HG03045 (cell line): ENCODE measurements around the gene OTUB1.
"Not testable (repeated sequence)": the region's sequence is repeated elsewhere in the genome, so short reads cannot be mapped to it uniquely, and the experiment has no call there.

Experiments used
- ATAC-seq: cut with Tn5 transposase; IDR thresholded peaks from one replicate; pipeline ENCODE4 v1.9.1; 2021; ENCODE audit warnings: mild to moderate bottlenecking, moderate library complexity; ENCODE audit not compliant: unreplicated experiment

Gene OTUB1, protein sequence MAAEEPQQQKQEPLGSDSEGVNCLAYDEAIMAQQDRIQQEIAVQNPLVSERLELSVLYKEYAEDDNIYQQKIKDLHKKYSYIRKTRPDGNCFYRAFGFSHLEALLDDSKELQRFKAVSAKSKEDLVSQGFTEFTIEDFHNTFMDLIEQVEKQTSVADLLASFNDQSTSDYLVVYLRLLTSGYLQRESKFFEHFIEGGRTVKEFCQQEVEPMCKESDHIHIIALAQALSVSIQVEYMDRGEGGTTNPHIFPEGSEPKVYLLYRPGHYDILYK

DNA sequence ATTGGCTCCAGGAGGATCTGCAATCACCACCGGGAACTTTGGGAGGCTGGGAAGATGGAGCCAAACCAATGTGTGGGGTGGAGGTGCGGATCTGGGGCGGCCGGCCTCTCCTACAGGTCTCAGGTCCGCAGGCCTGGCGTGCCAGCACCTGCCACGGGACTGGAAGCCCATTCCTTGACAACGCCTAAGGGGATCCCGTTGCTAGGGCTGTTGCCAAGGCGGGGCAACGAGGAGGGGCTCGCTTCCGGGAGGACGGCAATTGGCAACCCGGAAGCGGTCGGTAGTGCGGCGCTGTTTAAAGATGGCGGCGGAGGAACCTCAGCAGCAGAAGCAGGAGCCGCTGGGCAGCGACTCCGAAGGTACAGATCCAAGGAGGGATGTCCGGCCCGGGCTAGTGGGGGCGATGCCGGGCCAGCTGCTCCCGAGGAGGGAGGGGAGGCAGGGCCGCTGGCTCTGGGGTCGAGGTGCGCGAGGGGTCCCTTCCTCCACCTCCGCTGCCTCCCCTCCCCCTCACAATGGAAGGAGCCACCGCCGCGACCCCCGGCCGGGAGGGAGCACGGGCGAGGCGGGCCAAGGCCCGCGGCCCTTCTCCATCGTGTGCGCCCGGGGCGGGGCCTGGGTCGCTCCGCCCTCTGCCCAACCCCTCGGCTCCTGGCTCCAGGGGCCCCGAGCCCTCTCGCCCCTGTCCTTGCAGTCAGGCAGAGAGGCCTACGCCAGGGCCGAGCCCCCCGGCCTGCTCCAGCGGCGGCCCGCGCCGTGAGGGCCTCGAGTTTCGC is at the start of gene OTUB1:
Gene OTUB1 (plus strand): TSS at position 283 of the 776 bp plus-strand sequence. CDS start 19 bp downstream, at position 302.
- peak; percentile 87 for ATAC-seq

DNA sequence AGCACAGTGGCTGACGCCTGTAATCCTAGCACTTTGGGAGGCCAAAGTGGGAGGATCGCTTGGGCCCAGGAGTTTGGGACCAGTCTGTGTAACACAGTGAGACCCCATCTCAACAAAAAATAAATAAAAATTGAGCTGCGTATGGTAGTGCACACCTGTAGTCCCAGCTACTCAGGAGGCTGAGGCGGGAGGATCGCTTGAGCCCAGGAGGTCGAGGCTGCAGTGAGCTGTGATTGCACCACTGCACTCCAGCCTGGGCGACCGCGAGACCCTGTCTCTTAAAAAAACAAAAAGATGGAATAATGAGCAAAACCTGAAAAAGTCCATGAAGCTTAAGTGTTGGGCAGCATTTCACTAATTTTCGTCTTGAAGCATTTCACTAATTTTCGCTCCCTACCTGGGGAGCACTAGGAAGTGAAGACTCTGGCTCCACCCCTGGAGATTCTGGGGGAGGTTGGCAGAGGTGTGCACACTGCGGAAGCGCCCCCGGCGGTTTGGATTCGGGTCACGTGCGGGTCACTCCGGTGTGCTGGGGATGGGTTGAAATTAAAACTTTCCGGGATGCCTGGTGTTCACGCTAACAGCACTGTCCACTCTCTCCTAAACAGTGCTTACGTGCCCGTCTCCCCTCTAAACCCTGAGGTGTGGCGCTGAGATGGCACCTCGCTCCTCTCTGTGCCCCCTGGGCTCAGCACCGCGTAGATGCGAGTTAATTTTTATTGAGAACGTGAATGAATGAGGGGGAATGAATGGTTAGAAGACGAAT is 48.3 kb upstream of the OTUB1 start:
- peak; percentile 13 for ATAC-seq

DNA sequence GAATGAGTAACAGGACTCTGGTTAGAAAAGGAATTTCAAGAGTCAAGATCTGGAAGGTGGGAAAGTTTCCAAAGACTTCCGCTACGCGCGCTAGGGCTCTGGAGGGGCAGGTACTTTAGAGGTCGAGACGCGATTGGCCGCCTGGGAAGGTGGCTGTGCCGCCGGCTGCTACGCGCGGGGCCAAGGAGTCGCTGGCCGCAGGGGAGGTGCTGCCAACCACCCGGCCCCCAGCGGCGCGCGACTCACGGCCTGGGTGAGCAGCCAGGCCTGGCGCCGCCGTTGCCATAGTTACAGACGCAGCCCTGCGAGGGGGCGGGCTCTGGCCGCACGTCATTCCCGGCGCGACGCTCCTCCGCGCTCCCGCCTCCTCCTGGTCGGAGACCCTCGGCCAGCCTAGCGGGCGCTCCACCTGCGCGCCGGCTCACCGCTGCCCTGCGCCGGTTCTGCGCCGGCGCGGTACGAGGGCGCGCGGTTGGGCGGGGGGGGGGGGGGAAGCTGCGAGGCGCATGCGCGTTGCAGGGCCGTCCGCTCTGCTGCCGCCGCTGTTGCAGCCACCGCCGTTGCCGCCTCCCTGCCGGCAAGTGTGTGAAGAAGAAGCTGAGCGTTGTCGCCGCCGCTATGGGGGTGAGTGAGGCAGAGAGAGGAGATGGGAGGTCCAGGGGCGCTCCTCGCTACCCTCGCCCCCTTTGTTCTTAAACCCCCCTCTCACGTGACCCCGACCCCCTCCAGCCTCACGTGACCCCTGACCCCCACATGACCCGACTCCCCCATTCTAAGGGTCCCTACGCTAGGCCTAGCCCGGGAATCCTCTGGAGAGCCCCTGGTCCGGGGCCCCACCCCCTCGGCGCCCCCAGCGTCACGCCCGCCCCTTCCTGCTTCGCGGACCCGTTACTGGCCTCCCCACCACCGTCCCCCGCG is 47.5 kb upstream of the OTUB1 start, which contains the start of gene NAA40:
Gene NAA40 (plus strand): TSS at position 524 of the 918 bp plus-strand sequence. CDS start 95 bp downstream, at position 619.
- ATAC-seq = peak; percentile 90

DNA sequence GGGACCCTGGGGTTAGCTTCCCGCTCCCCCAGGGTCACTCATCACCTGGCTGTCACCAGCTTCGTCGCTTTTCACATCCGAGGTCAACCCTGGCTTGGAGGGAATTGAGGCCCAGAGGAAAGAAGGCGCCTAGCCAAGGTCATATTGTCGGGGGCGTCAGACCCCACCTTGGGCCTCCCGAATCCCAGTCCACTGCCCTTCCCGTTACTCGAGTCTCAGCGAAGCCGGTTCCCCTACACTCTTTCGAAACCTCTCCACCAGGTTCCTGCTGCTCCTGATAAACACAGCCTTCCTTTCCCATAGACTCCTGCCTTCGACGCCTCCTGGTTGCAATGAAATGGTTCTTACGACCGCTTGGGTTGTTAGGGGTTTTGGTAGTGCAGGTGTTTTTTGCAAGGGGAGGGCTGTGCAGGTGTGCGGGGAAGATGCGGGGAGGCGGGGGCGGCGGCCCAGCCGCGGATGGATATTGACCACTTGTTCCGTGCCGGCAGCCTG is 46.8 kb upstream of the OTUB1 start:
- no peak for ATAC-seq

DNA sequence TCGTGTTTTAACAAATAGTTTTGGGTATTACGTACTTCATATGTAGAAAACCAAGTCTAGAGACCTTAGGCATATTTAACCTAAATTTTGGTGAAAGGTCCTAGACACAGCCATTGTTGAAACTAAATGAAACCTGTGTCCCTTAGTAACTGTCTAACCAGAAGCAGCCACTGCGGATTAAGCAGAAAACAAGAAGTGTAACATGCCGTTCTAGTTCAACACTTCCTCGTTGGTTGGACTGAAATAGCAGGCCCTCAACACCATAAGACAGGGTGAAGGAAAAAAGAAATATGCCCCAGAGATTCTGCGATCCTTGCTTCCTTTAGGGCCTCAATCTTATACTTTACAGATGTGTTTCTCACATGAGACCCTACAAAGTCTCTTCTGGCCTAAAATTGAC is 45.5 kb upstream of the OTUB1 start:
- ATAC-seq = no peak

DNA sequence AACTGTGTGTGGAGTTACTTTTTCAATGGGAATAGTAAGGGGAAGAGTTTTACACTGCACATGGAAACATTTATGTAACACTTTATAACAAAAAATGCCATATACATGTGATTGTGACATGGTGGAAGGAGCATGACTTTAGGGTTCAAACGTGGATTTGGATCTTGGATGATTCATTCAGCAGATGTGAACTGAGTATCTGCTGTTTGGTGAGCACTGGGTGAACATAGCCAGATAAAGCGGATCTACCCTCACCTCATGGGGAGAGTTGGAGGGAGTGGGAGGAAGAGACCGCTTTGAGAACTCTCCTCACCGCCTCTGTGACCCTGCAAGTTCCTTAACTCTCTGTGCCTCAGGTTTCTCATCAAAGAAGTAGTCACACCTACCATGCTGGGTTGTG is 44.3 kb upstream of the OTUB1 start:
- ATAC-seq = no peak

DNA sequence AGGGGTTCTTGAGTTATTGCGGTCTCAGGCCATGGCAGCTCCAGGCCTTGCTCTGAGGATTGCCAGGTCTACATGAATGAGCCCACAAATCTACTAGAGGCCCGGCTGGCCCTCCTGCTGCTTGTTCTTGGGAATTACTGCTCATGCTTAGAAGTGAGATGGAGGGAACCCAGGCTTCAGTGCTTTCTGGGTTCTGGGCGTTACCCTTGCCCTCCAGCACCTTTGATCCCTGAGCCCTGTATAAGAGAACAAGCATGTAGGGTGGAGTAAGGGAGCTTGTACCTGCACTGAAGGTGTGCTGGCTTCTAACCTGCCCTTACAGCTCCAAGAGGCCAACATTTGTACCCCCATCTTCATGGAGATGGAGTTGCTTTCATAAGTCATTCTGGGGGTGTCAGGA is 43.4 kb upstream of the OTUB1 start:
- no peak for ATAC-seq

DNA sequence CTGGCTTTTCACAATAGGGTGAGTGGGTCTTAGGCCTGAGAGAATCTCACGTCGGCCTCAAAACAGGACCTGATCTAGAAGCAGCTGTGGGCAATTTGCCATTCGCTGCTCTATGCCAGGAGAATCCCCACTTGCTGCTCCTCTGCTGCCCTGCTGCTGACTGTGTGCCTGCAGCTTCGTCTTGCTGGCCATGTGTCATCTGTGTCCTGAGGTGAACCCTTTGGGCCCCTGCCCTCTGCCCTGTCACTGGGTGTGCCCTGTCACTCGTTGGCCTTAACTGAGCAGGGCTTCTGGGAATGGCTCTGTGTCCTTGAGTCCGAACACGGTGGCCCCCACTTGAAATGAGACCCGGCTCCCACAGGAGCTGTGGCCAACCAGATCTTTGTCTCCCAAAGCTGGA is 41.3 kb upstream of the OTUB1 start:
- ATAC-seq = no peak

DNA sequence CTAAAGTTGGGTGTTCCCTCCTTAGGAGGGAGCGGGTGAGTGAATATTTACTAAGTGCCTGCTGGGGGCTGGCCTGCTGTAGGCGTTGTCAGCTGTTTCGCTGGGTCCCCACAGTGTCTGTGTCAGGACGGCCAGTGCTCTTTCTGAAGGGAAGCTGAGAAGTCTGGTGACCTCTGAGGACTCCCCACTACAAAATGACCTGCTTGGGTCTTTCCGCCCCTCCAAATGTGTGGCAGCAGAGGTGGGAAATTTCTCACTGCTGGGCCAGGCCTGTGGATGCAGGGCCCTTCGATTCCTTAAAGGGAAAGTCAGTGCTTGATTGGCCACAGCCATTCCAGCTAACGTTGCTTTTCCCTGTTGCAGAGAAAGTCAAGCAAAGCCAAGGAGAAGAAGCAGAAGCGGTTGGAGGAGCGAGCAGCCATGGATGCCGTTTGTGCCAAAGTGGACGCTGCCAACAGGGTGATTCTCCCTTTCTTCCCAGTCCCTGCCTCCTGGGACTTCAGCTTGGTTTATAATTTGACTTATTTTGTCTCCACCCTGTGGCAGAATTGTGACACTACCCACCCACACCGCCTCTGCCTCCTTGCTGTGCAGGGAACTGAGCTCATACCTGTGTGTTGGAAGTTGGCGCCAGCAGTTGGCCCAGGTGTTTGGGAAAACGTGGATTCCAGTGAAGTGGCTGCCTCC is 40.6 kb upstream of the OTUB1 start:
- ATAC-seq = no peak

DNA sequence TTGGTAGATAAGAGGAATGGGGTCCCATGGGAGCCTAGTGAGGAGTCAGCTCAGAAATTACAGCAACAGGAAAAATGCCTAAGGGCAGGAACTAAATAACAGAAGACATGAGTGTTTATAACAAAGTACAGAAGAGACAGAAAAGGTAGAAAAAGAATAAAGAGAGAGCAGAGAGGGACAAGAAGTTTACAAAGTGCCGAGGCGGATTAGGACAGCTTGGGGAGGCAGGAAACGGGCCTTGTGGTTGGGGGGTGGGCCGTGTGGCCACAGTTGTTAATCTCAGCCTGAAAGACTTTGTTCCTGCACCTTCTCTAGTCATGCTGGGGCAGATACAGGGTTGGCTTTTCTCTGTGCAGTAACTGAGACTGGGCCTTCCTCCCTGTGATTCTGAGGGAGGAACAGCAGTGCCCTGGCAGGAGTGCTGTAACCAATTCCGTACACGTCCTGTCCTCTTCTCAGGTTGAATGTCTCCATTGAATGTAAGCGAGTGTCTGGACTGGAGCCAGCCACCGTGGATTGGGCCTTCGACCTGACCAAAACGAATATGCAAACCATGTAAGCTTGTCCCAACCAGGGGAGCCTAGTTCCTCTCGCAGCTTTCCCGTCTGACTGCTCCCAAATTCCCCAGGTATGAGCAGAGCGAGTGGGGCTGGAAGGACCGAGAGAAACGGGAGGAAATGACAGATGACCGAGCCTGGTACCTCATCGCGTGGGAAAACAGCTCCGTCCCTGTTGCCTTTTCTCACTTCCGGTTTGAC is 34.3 kb upstream of the OTUB1 start:
- no peak for ATAC-seq

DNA sequence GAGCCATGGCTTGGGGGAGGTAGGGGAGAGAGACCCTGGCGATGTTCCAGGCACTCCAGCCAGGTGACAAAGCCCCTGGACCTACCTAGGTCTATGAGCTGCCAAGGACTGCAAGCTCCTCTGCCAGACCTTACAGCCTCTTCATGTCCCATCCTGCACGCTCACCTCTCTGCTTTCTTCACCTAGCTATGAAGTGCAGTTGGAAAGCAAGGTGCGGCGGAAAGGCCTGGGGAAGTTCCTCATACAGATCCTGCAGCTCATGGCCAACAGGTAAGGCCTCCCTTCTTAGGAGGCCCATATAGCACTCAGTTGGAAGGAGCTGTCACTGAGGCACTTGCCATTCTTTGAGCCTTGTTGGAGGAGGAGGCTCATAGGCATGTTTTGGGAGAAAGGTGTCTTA is 33.7 kb upstream of the OTUB1 start:
- ATAC-seq = no peak

DNA sequence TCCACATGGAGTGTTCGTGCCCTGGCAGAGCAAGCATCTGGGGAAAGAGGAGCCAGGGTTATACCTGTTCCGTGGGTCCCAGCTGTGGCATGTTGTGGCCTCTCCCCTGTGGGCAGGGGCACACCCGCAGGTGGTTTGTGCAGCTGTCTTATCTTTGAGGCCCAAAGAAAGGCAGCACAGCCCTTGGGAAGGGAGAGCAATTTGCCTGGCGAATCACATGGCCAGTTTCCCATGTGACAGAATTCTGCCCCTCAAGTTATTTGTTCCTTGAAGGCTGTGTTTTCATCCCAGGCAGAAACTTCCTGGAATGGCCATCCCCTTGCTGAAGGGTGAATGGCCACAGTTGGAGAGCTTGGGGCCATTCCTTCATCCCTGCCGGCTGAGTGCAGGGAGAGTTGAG is 28.2 kb upstream of the OTUB1 start:
- no peak for ATAC-seq

DNA sequence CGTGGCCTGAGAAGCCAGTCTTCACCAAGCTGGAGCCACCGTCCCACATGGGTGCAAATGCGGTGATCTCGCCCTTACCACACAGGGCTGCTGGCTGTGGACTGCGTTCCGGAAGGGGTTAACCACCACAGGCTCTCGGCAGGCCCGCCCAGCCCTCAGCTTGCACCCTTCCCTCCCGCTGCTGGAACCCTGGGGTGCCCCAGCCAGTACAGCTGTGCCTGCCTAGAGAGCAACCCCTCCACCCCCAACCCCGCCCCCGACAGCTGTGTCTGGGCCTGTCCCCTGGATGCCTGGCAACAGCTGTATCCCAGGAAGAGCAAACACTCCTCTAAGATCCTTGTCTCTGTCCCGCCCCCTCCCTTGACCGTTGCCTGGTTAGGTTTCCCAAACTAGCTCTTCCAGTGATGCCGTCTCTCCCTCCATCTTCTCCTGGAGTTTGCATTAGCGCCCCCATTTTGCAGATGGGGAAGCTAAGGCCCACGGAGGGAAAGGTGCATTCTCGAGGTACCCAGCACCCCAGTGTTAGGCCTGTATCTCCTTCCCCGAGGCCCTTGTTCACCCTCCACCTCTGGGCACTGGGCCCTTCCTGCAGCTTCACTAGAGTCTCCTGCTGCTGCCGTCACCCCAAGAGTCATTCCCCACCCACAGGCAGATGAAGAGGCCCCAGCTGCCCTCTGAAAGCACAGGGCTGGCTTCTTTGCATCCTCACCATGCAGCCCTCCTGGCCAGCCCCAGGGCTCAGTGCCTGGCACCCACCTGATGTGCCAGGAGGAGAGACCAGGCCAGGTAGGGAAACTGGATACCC is 24.4 kb upstream of the OTUB1 start:
- ATAC-seq = no peak

DNA sequence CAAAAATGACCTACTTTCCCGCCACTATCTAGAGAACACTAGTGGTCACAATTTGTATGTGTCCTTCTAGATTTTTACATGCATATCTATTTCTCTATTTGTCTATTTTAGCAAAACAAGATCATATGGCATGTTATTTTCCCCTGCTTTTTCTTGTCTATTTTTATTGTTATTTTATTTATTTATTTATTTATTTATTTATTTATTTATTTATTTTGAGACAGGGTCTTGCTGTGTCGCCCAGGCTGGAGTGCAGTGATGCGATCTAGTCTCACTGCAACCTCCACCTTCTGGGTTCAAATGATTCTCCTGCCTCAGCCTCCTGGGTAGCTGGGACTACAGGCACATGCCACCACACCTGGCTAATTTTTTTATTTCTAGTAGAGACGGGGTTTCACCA is 22.3 kb upstream of the OTUB1 start:
- not testable (repeated sequence) for ATAC-seq

DNA sequence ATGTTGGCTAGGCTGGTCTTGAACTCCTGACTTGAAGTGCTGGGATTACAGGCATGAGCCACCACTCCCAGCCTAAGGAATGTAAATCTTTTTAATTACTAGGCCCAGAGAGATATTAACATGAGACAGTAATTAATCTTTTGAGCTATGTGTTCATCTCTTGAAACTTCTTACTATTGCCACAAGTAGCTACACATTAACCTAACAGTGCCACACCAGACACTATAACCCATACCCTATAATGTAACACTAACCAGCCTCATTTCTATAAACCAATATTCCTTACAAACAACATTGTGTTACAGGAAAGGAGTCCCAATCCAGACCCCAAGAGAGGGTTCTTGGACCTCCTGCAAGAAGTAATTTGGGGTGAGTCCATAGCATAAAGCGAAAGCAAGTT is 19.8 kb upstream of the OTUB1 start:
- ATAC-seq = no peak

DNA sequence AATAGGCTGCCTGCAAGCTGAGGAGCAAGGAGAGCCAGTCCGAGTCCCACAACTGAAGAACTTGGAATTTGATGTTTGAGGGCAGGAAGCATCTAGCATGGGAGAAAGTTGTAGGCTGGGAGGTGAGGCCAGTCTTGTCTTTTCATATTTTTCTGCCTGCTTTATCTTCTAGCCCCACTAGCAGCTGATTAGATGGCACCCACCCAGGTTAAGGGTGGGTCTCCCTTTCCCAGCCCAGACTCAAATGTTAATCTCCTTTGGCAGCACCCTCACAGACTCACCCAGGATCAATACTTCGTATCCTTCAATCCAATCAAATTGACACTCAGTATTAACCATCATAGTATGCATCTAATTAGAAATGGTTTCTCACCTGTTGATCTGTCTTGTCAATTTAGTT is 16.8 kb upstream of the OTUB1 start:
- ATAC-seq = no peak

DNA sequence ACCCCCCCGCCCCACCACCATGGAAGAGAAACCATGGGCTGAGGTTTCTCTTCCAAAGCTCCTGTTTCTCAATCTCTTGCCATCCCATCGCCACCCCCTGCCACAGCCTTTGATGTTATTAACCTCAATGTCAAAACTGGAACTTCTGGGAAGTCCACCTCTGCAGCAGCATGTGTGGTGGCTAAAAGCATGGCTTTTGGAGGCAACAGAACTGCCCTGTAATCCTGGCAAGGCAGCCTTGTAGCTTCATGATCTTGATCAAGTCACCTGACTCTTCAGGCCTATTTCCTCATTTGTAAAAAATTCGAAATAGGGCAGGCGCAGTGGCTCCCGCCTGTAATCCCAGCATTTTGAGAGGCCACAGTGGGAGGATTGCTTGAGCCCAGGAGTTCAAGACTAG is 15.3 kb upstream of the OTUB1 start:
- no peak for ATAC-seq

DNA sequence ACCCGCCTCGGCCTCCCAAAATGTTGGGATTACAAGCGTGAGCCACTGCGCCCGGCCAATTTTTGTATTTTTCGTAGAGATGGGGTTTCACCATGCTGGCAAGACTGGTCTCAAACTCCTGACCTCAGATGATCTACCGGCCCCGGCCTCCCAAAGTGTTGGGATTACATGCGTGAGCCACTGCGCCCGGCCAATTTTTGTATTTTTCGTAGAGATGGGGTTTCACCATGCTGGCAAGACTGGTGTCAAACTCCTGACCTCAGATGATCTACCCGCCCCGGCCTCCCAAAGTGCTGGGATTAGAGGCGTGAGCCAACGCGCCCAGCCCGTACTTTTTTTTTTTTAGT is 12.4 kb upstream of the OTUB1 start:
- not testable (repeated sequence) for ATAC-seq
